Measurements from ENCODE around the gene POPDC2.

POPDC2 gene

GRCh38 chr3:119599558-119600174 lies 60.7 kb downstream of the POPDC2 start:
- no peaks in the 10 kb centered on the region for H3K36me3 ChIP-seq (ENCODE audit: insufficient read depth, low read length)
- TF ChIP-seq CTCF (IDR thresholded peaks at IDR 0.05; ENCODE audit: borderline replicate concordance, extremely low read depth, low read length, poor library complexity, severe bottlenecking): no peak
- TF ChIP-seq EZH2 (IDR thresholded peaks at IDR 0.05; ENCODE audit: borderline replicate concordance, low read depth, low read length, severe bottlenecking): no peak
- H3K4me2 ChIP-seq (ENCODE audit: insufficient read depth, low read length): no peak overlapping the region
- no peaks in the 10 kb centered on the region for H3K27me3 ChIP-seq (ENCODE audit: insufficient read depth, low read length, poor library complexity)
- DNase-seq (no peak), ATAC-seq (ENCODE audit: insufficient read depth, low read depth) (no peak)
- H3K4me3 ChIP-seq (ENCODE audit: low read depth in 1 of 2, low read length in 2 of 2): no peak overlapping the region
- no peaks in the 10 kb centered on the region for H3K4me1 ChIP-seq (ENCODE audit: insufficient read depth, low read length)
- H3K9ac ChIP-seq (ENCODE audit: low read depth, low read length): no peak overlapping the region
- no peaks in the 10 kb centered on the region for H3K9me3 ChIP-seq (ENCODE audit: insufficient read depth, low read length, severe bottlenecking)
- H3K27ac ChIP-seq (ENCODE audit: low read length): no peak overlapping the region
- no peaks in the 10 kb centered on the region for H4K20me1 ChIP-seq (ENCODE audit: insufficient read depth, low read length)
- H2AFZ ChIP-seq (ENCODE audit: low read depth, low read length): no peak overlapping the region
- no peaks in the 10 kb centered on the region for H3K79me2 ChIP-seq (ENCODE audit: insufficient read depth, low read length)

- no peak for ATAC-seq (ENCODE audit: insufficient read depth, low read depth)
- TF ChIP-seq EZH2 (IDR thresholded peaks at IDR 0.05; ENCODE audit: borderline replicate concordance, low read depth, low read length, severe bottlenecking) (no peak), CTCF (IDR thresholded peaks at IDR 0.05; ENCODE audit: borderline replicate concordance, extremely low read depth, low read length, poor library complexity, severe bottlenecking) (no peak)
- no peak overlapping the region for H2AFZ ChIP-seq (ENCODE audit: low read depth, low read length)
- no peak overlapping the region for H3K4me3 ChIP-seq (ENCODE audit: low read depth in 1 of 2, low read length in 2 of 2)
- no peaks in the 10 kb centered on the region for H3K36me3 ChIP-seq (ENCODE audit: insufficient read depth, low read length)
- DNase-seq: no peak
- H3K27ac ChIP-seq (ENCODE audit: low read length): no peak overlapping the region
- H4K20me1 ChIP-seq (ENCODE audit: insufficient read depth, low read length): no peaks in the 10 kb centered on the region
- no peaks in the 10 kb centered on the region for H3K4me1 ChIP-seq (ENCODE audit: insufficient read depth, low read length)
- H3K27me3 ChIP-seq (ENCODE audit: insufficient read depth, low read length, poor library complexity): no peaks in the 10 kb centered on the region
- H3K9me3 ChIP-seq (ENCODE audit: insufficient read depth, low read length, severe bottlenecking): no peaks in the 10 kb centered on the region
- no peak overlapping the region for H3K4me2 ChIP-seq (ENCODE audit: insufficient read depth, low read length)
- no peaks in the 10 kb centered on the region for H3K79me2 ChIP-seq (ENCODE audit: insufficient read depth, low read length)
- H3K9ac ChIP-seq (ENCODE audit: low read depth, low read length): no peak overlapping the region
Observed at GRCh38 chr3:119598410-119599098, 61.8 kb downstream of the POPDC2 start.

- Histone ChIP-seq H3K36me3 (ENCODE audit: insufficient read depth, low read length) (no peaks in the 10 kb centered on the region), H4K20me1 (ENCODE audit: insufficient read depth, low read length) (no peaks in the 10 kb centered on the region), H3K27ac (ENCODE audit: low read length) (no peak within 1 kb of the TSS), H3K4me3 (ENCODE audit: low read depth in 1 of 2, low read length in 2 of 2) (no peak within 1 kb of the TSS), H3K4me1 (ENCODE audit: insufficient read depth, low read length) (no peaks in the 10 kb centered on the region), H3K9me3 (ENCODE audit: insufficient read depth, low read length, severe bottlenecking) (no peaks in the 10 kb centered on the region), H3K9ac (ENCODE audit: low read depth, low read length) (no peak within 1 kb of the TSS), H3K27me3 (ENCODE audit: insufficient read depth, low read length, poor library complexity) (no peaks in the 10 kb centered on the region), H2AFZ (ENCODE audit: low read depth, low read length) (no peak within 1 kb of the TSS), H3K79me2 (ENCODE audit: insufficient read depth, low read length) (no peaks in the 10 kb centered on the region), H3K4me2 (ENCODE audit: insufficient read depth, low read length) (no peak within 1 kb of the TSS)
- no peak for DNase-seq
- no peak for TF ChIP-seq CTCF (IDR thresholded peaks at IDR 0.05; ENCODE audit: borderline replicate concordance, extremely low read depth, low read length, poor library complexity, severe bottlenecking)
- TF ChIP-seq EZH2 (IDR thresholded peaks at IDR 0.05; ENCODE audit: borderline replicate concordance, low read depth, low read length, severe bottlenecking): no peak
- ATAC-seq (ENCODE audit: insufficient read depth, low read depth): no peak
Observed at GRCh38 chr3:119597548-119598288, 62.7 kb downstream of the POPDC2 start, which contains the start of gene PLA1A. Gene PLA1A, plus strand, starts transcription at chr3:119597885. Its CDS starts 29 bp downstream, at chr3:119597914.
